Kidney glomerular epithelial cell (primary cell): ENCODE results near the gene LDLRAD3.

ENCODE experiments used
- DNase-seq: peaks from one replicate; lab custom pipeline; 2025; lab: John Stamatoyannopoulos, UW

The LDLRAD3 gene

GRCh38 chr11:36240173-36240572, 296.3 kb downstream of the LDLRAD3 start:
- DNase-seq, result no peak

- DNase-seq, result no peak
These were observed 296.9 kb downstream of the LDLRAD3 start for GRCh38 chr11:36240801-36241200.

GRCh38 chr11:36241497-36241896, 297.6 kb downstream of the LDLRAD3 start:
- no peak for DNase-seq

GRCh38 chr11:36243641-36244040, 299.8 kb downstream of the LDLRAD3 start:
- no peak for DNase-seq

- no peak for DNase-seq
These were observed 303.6 kb downstream of the LDLRAD3 start for GRCh38 chr11:36247493-36247892.

GRCh38 chr11:36248436-36248835, 304.6 kb downstream of the LDLRAD3 start:
- no peak for DNase-seq

- peak; percentile 97 for DNase-seq
These were observed 305.4 kb downstream of the LDLRAD3 start for GRCh38 chr11:36249246-36249645.

- no peak for DNase-seq
These were observed 308.0 kb downstream of the LDLRAD3 start for GRCh38 chr11:36251823-36252222.

- no peak for DNase-seq
These were observed 309.4 kb downstream of the LDLRAD3 start for GRCh38 chr11:36253238-36253637.

- no peak for DNase-seq
These were observed 310.9 kb downstream of the LDLRAD3 start for GRCh38 chr11:36254713-36255112.

GRCh38 chr11:36257351-36257750, 313.5 kb downstream of the LDLRAD3 start:
- peak; percentile 43 for DNase-seq

- peak; percentile 56 for DNase-seq
These were observed 315.0 kb downstream of the LDLRAD3 start for GRCh38 chr11:36258730-36259360.

GRCh38 chr11:36261094-36261493, 317.2 kb downstream of the LDLRAD3 start:
- no peak for DNase-seq

GRCh38 chr11:36264011-36264972, 320.4 kb downstream of the LDLRAD3 start:
- no peak for DNase-seq

GRCh38 chr11:36264973-36265344, 321.1 kb downstream of the LDLRAD3 start:
- no peak for DNase-seq

GRCh38 chr11:36265793-36266628, 322.1 kb downstream of the LDLRAD3 start:
- DNase-seq, result peak; percentile 24

- no peak for DNase-seq
These were observed 322.9 kb downstream of the LDLRAD3 start for GRCh38 chr11:36266767-36267166.

- DNase-seq, result no peak
These were observed 324.6 kb downstream of the LDLRAD3 start for GRCh38 chr11:36268337-36268985.

GRCh38 chr11:36270701-36271100, 326.8 kb downstream of the LDLRAD3 start:
- no peak for DNase-seq

GRCh38 chr11:36271794-36272407, 328.0 kb downstream of the LDLRAD3 start:
- DNase-seq, result no peak

- no peak for DNase-seq
These were observed 329.2 kb downstream of the LDLRAD3 start for GRCh38 chr11:36273110-36273509.
